HepG2 (cell line): ENCODE results near the gene NMNAT1. TPM values are rescaled to one million over a fixed set of nuclear protein-coding genes. Genes with fewer than 3 reads are reported as not detected.

Experiments
- CREB1 ChIP-seq, 2 experiments: fragments of 450-650 bp in 1 of 2; IDR thresholded peaks; 2 replicates each; pipeline ENCODE4 v1.6.1; 2016 to 2017; ENCODE audit warnings: control low read depth in 1 of 2, mild to moderate bottlenecking in 1 of 2, missing compliant biosample characterization in 1 of 2, missing genetic modification characterization in 1 of 2
- EED ChIP-seq: sonication (generic); formaldehyde crosslinking; IDR thresholded peaks from 2 replicates; pipeline ENCODE4 v1.5.0; 2020; ENCODE audit warnings: mild to moderate bottlenecking, missing genetic modification reagents
- ETS1 ChIP-seq: sonication (generic); formaldehyde crosslinking; IDR thresholded peaks from 2 replicates; pipeline ENCODE4 v1.4.0; 2020; ENCODE audit warnings: missing genetic modification reagents
- HDAC1 ChIP-seq: sonication (generic); formaldehyde crosslinking; IDR thresholded peaks from 2 replicates; pipeline ENCODE4 v1.5.1; 2020; ENCODE audit warnings: mild to moderate bottlenecking, missing genetic modification reagents
- MAFF ChIP-seq: IDR thresholded peaks from 2 replicates; pipeline ENCODE4 v1.6.1; 2011; ENCODE audit warnings: low read depth, low read length, improper control_type of control experiment
- MXI1 ChIP-seq: IDR thresholded peaks from 3 replicates; pipeline ENCODE4 v1.6.1; 2012; ENCODE audit warnings: low read depth, low read length, inconsistent platforms, borderline replicate concordance
- NCOA1 ChIP-seq: sonication (generic); formaldehyde crosslinking; IDR thresholded peaks from 2 replicates; pipeline ENCODE4 v1.9.0; 2021; ENCODE audit warnings: missing genetic modification reagents
- NCOR1 ChIP-seq: fragments of 200-600 bp; sonication (generic); IDR thresholded peaks from 2 replicates; pipeline ENCODE4 v1.7.0; 2017; ENCODE audit warnings: antibody characterized with exemption, low read length, borderline replicate concordance
- NFATC3 ChIP-seq: sonication (generic); formaldehyde crosslinking; IDR thresholded peaks from 2 replicates; pipeline ENCODE4 v1.5.1; 2020; ENCODE audit warnings: mild to moderate bottlenecking, missing genetic modification reagents
- NFIB ChIP-seq: sonication (generic); formaldehyde crosslinking; IDR thresholded peaks from 2 replicates; pipeline ENCODE4 v1.9.0; 2021; ENCODE audit warnings: missing genetic modification reagents, mild to moderate bottlenecking, borderline replicate concordance
- RAD51 ChIP-seq: fragments of 450-650 bp; IDR thresholded peaks from 2 replicates; pipeline ENCODE4 v1.6.1; 2016; ENCODE audit warnings: borderline replicate concordance
- SMYD3 ChIP-seq: sonication (generic); formaldehyde crosslinking; IDR thresholded peaks from 2 replicates; pipeline ENCODE4 v1.8.1; 2023; ENCODE audit warnings: mild to moderate bottlenecking, missing genetic modification reagents
- TARDBP ChIP-seq: sonication (generic); formaldehyde crosslinking; IDR thresholded peaks from 2 replicates; pipeline ENCODE4 v1.8.0; 2022; ENCODE audit warnings: mild to moderate bottlenecking, missing genetic modification reagents
- TFDP1 ChIP-seq: IDR thresholded peaks from 2 replicates; pipeline ENCODE4 v1.6.1; 2016; ENCODE audit warnings: missing compliant biosample characterization, missing genetic modification reagents, borderline replicate concordance
- WIZ ChIP-seq: sonication (generic); formaldehyde crosslinking; IDR thresholded peaks from 2 replicates; pipeline ENCODE4 v1.5.1; 2020; ENCODE audit warnings: mild to moderate bottlenecking, missing genetic modification reagents
- ZBTB20 ChIP-seq: sonication (generic); formaldehyde crosslinking; IDR thresholded peaks from 2 replicates; pipeline ENCODE4 v1.8.1; 2023; ENCODE audit warnings: missing genetic modification reagents, low read depth, mild to moderate bottlenecking, borderline replicate concordance
- ZC3H13 ChIP-seq: sonication (generic); formaldehyde crosslinking; IDR thresholded peaks from 2 replicates; pipeline ENCODE4 v1.8.1; 2023; ENCODE audit warnings: mild to moderate bottlenecking, missing genetic modification reagents, moderate library complexity
- ZKSCAN8 ChIP-seq: IDR thresholded peaks from 2 replicates; pipeline ENCODE4 v1.6.1; 2016; ENCODE audit warnings: borderline replicate concordance, missing genetic modification reagents, missing compliant biosample characterization
- ZMYM4 ChIP-seq: sonication (generic); formaldehyde crosslinking; IDR thresholded peaks from 2 replicates; pipeline ENCODE4 v1.8.1; 2023; ENCODE audit warnings: mild to moderate bottlenecking, missing genetic modification reagents
- ZNF446 ChIP-seq: sonication (generic); formaldehyde crosslinking; IDR thresholded peaks from 2 replicates; pipeline ENCODE4 v1.5.0; 2020; ENCODE audit warnings: mild to moderate bottlenecking, missing genetic modification reagents
- ZNF484 ChIP-seq: sonication (generic); formaldehyde crosslinking; IDR thresholded peaks from 2 replicates; pipeline ENCODE4 v1.5.1; 2020; ENCODE audit warnings: mild to moderate bottlenecking, low read depth, missing genetic modification reagents, borderline replicate concordance
- ZNF513 ChIP-seq: sonication (generic); formaldehyde crosslinking; conservative IDR thresholded peaks from 2 replicates; pipeline ENCODE4 v1.5.0; 2020; ENCODE audit warnings: missing genetic modification reagents
- ZNF644 ChIP-seq: IDR thresholded peaks from 2 replicates; pipeline ENCODE4 v1.6.1; 2016; ENCODE audit warnings: low read depth
- ZNF790 ChIP-seq: sonication (generic); formaldehyde crosslinking; IDR thresholded peaks from 2 replicates; pipeline ENCODE4 v1.8.0; 2022; ENCODE audit warnings: missing genetic modification reagents, mild to moderate bottlenecking, borderline replicate concordance
- ZNF879 ChIP-seq: sonication (generic); formaldehyde crosslinking; IDR thresholded peaks from 2 replicates; pipeline ENCODE4 v1.8.1; 2023; ENCODE audit warnings: missing genetic modification reagents
- ZSCAN21 ChIP-seq: sonication (generic); formaldehyde crosslinking; IDR thresholded peaks from 2 replicates; pipeline ENCODE4 v1.8.0; 2022; ENCODE audit warnings: mild to moderate bottlenecking, missing genetic modification reagents, moderate library complexity, borderline replicate concordance
- polyA plus RNA-seq, 8 experiments: library from polyadenylated mRNA; depleted of rRNA in 3 of 8; stranded (reverse) in 7 of 8; unstranded in 1 of 8; fragments of >200 nt; fragmentation: Illumina TruSeq in 4 of 8; extraction: Trizol in 4 of 8; gene quantifications; 2 replicates each; pipeline versions ENCODE4 v1.2.1 to v1.2.3, GENCODE V29; 2011 to 2016; ENCODE audit warnings: low read depth in 4 of 8, missing spikeins in 1 of 8, mixed read lengths in 1 of 8; ENCODE audit not compliant: insufficient read depth in 1 of 8
- total RNA-seq, 5 experiments: library from RNA; depleted of rRNA; stranded (reverse); fragments of >200 nt; fragmentation: Illumina TruSeq; extraction: Trizol; gene quantifications; 2 replicates each; pipeline ENCODE4 v1.2.3, GENCODE V29; 2016; ENCODE audit warnings: low read depth in 1 of 5

The NMNAT1 gene
- total and polyA plus RNA-seq, 2 of the 13 experiments (the other 11 are each of a cell fraction or from before 2014, with no cell fraction given), result 5.6 to 12.2 TPM

- TF ChIP-seq MAFF (0 out of 2 replicates have a peak, but pooled peaks have one; percentile 6), HDAC1 (CRISPR knock-in tag) (peak; percentile 53; the same call in 1 of the 2 replicates), ZNF446 (CRISPR knock-in tag) (no peak), ZKSCAN8 (peak; percentile 73), ZMYM4 (CRISPR knock-in tag) (peak; percentile 40; the same call in 1 of the 2 replicates), RAD51 (no peak), NCOA1 (CRISPR knock-in tag) (0 out of 2 replicates have a peak, but pooled peaks have one; percentile 57), ZSCAN21 (CRISPR knock-in tag) (no peak), ZNF879 (CRISPR knock-in tag) (no peak), ZNF790 (CRISPR knock-in tag) (no peak), ETS1 (no peak), TFDP1 (CRISPR knock-in tag) (no peak; the same call in 1 of the 2 replicates), ZC3H13 (no peak), NFIB (CRISPR knock-in tag) (no peak), WIZ (CRISPR knock-in tag) (no peak), EED (no peak), ZNF513 (CRISPR knock-in tag) (no peak), TARDBP (peak; percentile 61; the same call in 1 of the 2 replicates), SMYD3 (CRISPR knock-in tag) (no peak), ZNF644 (CRISPR knock-in tag) (0 out of 2 replicates have a peak, but pooled peaks have one; percentile 21), NCOR1 (0 out of 2 replicates have a peak, but pooled peaks have one; percentile 13), NFATC3 (CRISPR knock-in tag) (no peak), ZNF484 (CRISPR knock-in tag) (no peak), CREB1 (IDR thresholded peaks at IDR 0.05) (no peak), CREB1 (CRISPR knock-in tag; IDR thresholded peaks at IDR 0.05) (peak; percentile 76), ZBTB20 (no peak; the same call in 1 of the 2 replicates), MXI1 (peak; percentile 37; the same call in 1 of the 3 replicates)
Measured at GRCh38 chr1:9929431-9930385, 13.6 kb upstream of the NMNAT1 start (continued).
